ENCODE data around the gene TTC4. TPM values are rescaled to one million over a fixed set of nuclear protein-coding genes. Genes with fewer than 3 reads are reported as not detected.

The TTC4 gene
- total and polyA plus RNA-seq, 2 of the 4 experiments (the other 2 are of a cell fraction), result 21.6 to 27.1 TPM

- no peak overlapping the region for H3K27ac ChIP-seq (ENCODE audit: insufficient read depth, low read length)
- peak overlapping the region; percentile 72 for H2BK120ac ChIP-seq (ENCODE audit: low read depth, low read length)
- 0 out of 2 replicates have a peak, but pooled peaks cover 6% of the 10 kb centered on the region for H3K9me1 ChIP-seq (ENCODE audit: insufficient read depth, low read length)
- H3K18ac ChIP-seq (ENCODE audit: low read depth, low read length), result no peak overlapping the region
- POLR2A ChIA-PET (ENCODE audit: unreplicated experiment), result no interaction called here
- DNase-seq (no peak), ATAC-seq (ENCODE audit: low read depth) (no peak)
- CTCF ChIA-PET, result no interaction called here
- H4K8ac ChIP-seq (ENCODE audit: low read depth in 2 of 2, low read length in 2 of 2), result peak overlapping the region; percentile 97 to 98
- BruUV-seq (replicated peaks), result no TSS peak
- peak overlapping the region; percentile 84 for H3K14ac ChIP-seq (replicated peaks; ENCODE audit: low read depth, low read length)
- H4K20me1 ChIP-seq (ENCODE audit: insufficient read depth, low read length), result no peaks in the 10 kb centered on the region
- peaks cover 3% of the 10 kb centered on the region; the same call in 1 of the 2 replicates for H3K36me3 ChIP-seq (ENCODE audit: control insufficient read depth, insufficient read depth, low read length)
- no peak overlapping the region for H2BK5ac ChIP-seq (ENCODE audit: low read depth, low read length, poor library complexity, severe bottlenecking)
- 90% methylated on average over 5 of the region's 7 CpGs; no CpG with 5 or more reads in 1 of the 2 experiments for WGBS, 2 experiments (ENCODE audit: extremely low coverage in 2 of 2, insufficient read length in 1 of 2)
- H4K5ac ChIP-seq (ENCODE audit: low read depth, low read length), result peak overlapping the region; percentile 82
- H3K4ac ChIP-seq (ENCODE audit: low read depth, low read length), result peak overlapping the region; percentile 93
- no peaks in the 10 kb centered on the region for H3K4me1 ChIP-seq (ENCODE audit: control insufficient read depth, insufficient read depth, low read length)
- TF ChIP-seq POLR2A (IDR thresholded peaks at IDR 0.05; ENCODE audit: low read depth, low read length) (no peak), RFX5 (IDR thresholded peaks at IDR 0.05; ENCODE audit: low read depth, low read length) (no peak)
- peaks cover 9 to 29% of the 10 kb centered on the region in 2 experiments for H3K79me1 ChIP-seq (ENCODE audit: low read depth in 1 of 2, low read length in 2 of 2)
- H2BK15ac ChIP-seq (ENCODE audit: low read depth, low read length), result peak overlapping the region; percentile 65; the same call in 1 of the 3 replicates
- intact Hi-C loops (cut with micrococcal nuclease) (no loop called here), dilution Hi-C loops (cut with HindIII; ENCODE audit: low sequenced_read_pairs, unreplicated experiment) (no loop called here), in situ Hi-C loops (cut with MboI; ENCODE audit: low sequenced_read_pairs) (no loop called here)
- peak overlapping the region; percentile 44; the same call in 1 of the 2 replicates for H3K23ac ChIP-seq (ENCODE audit: low read depth, low read length)
- H3K9ac ChIP-seq (ENCODE audit: low read depth, low read length), result peak overlapping the region; percentile 55; the same call in 1 of the 2 replicates
- H3K27me3 ChIP-seq (ENCODE audit: control insufficient read depth, insufficient read depth, low read length), result peaks cover 7% of the 10 kb centered on the region; the same call in 1 of the 2 replicates
- H2AFZ ChIP-seq (replicated peaks; ENCODE audit: low read length, poor library complexity), result peak overlapping the region; percentile 94
- no peak overlapping the region; the same call in 1 of the 2 replicates for H2AK5ac ChIP-seq (ENCODE audit: low read depth, low read length)
- H3K9me3 ChIP-seq (ENCODE audit: control insufficient read depth, insufficient read depth, low read length), result no peaks in the 10 kb centered on the region
- H3K4me2 ChIP-seq (ENCODE audit: low read depth, low read length), result peak overlapping the region; percentile 84
- H2BK20ac ChIP-seq (ENCODE audit: low read depth, low read length), result peak overlapping the region; percentile 21; the same call in 1 of the 2 replicates
- H2AK9ac ChIP-seq (replicated peaks; ENCODE audit: low read depth, low read length, poor library complexity), result peak overlapping the region; percentile 80
- H4K91ac ChIP-seq (ENCODE audit: insufficient read depth, low read depth, low read length), result peak overlapping the region; percentile 69
- peak overlapping the region; percentile 46; the same call in 1 of the 2 replicates for H3K56ac ChIP-seq (ENCODE audit: extremely low read depth, insufficient read depth, low read length)
- peak overlapping the region; percentile 86 for H3K4me3 ChIP-seq (ENCODE audit: insufficient read depth, low read depth, low read length)
Observed at GRCh38 chr1:54714881-54715492, 674 bp upstream of the TTC4 start.

Data from IMR-90 (cell line).